K562 treated with DMSO at 1 percent for 12 hours (cell line): Measurements from ENCODE around the gene GARIN3. TPM values are rescaled to one million over a fixed set of nuclear protein-coding genes. Genes with fewer than 3 reads are reported as not detected.

Source experiments
- total RNA-seq: library from RNA; unstranded; fragments of 300-600 nt; gene quantifications from 2 replicates; pipeline ENCODE4 v1.2.3, GENCODE V29; 2022; ENCODE audit not compliant: insufficient read depth

Gene GARIN3
- total RNA-seq, result not detected in 2 replicates

GRCh38 chr5:157166214-157167213 is at the start of gene GARIN3:
TSS of gene GARIN3 (minus strand) at chr5:157166264. CDS start at chr5:157166168, 96 bp downstream.

GRCh38 chr5:157180374-157181264 is 14.6 kb upstream of the GARIN3 start, which contains the start of gene ITK:
TSS of gene ITK (plus strand) at chr5:157180840. CDS start at chr5:157180978, 138 bp downstream.

DNA sequence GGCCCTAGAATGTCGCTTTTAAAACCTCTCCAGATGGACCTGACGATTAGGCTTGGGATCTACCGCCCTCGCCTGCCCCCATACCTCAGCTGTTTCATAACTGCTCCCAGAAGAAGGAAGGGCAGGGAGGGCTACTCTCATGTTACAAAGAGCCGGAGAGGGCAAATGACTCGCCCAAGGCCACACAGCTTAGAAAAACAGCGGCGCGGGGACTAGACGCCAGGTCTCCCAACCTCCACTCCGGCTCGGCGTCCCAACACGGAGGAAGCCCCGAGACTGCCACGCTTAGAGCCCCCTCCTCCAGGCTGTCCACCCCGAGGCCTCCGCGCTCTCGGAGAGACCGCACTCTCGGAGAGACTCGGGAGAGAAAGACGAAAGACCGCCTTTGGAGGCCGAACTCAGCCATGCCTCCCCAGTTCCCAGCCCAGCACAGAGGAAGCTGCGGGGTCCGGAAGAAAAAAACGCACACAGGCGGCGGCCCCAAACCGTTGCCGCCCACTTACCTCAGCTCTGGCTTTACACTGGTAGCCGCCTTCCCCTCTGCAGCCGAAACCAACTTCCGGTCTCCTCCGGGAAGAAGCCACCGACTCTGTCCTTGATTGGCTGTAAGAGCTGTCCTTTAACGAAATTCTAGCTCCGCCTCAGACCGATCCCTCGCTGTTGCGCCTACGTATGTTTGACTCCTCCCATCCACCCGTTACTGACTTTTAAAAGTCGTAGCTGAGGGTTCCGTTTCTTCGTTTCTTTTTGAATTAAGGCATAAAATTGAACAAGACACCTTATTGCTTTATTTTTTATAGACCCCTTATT is 23.5 kb downstream of the GARIN3 start, which contains the start of gene MED7:
TSS of gene MED7 (minus strand) at position 549 of the 810 bp plus-strand sequence. CDS start 3,434 bp downstream, outside the sequence.

Other genes starting within 250 kb of the GARIN3 start
- not detected in 2 replicates for gene TIMD4, start 203.0 kb downstream of the GARIN3 start, total RNA-seq
- not detected in 2 replicates for gene HAVCR1, start 107.1 kb downstream of the GARIN3 start, total RNA-seq
- gene HAVCR2, start 57.2 kb downstream of the GARIN3 start, total RNA-seq, result not detected in 2 replicates
- gene MED7, start 23.4 kb downstream of the GARIN3 start, total RNA-seq, result 5.1 and 6.4 TPM in 2 replicates
- gene ITK, start 14.6 kb upstream of the GARIN3 start, total RNA-seq, result not detected in 2 replicates
- gene CYFIP2, start 99.9 kb upstream of the GARIN3 start, total RNA-seq, result 16.4 and 19.2 TPM in 2 replicates